ENCODE data around the gene AS3MT. TPM values are rescaled to one million over a fixed set of nuclear protein-coding genes. Genes with fewer than 3 reads are reported as not detected.
"Not testable (repeated sequence)": the region's sequence is repeated elsewhere in the genome, so short reads cannot be mapped to it uniquely, and the experiment has no call there.

AS3MT gene
- total RNA-seq (ENCODE audit: unreplicated experiment) = 8.3 TPM
- long read RNA-seq, partial matches to known transcripts = 2 of 8 reads
- long read RNA-seq, other reads (novel, unspliced or antisense) = 5 of 8 reads

GRCh38 chr10:102869258-102870198 lies at the start of gene AS3MT:
Gene AS3MT (plus strand): TSS chr10:102869470. CDS start chr10:102869593, 123 bp downstream.
- peaks cover 9% of the 10 kb centered on the region for H3K4me1 Mint-ChIP-seq (ENCODE audit: low read depth, unreplicated experiment)
- H3K9me3 Mint-ChIP-seq (ENCODE audit: unreplicated experiment) = peaks cover 10% of the 10 kb centered on the region
- peaks cover 8% of the 10 kb centered on the region for H3K27me3 Mint-ChIP-seq (ENCODE audit: unreplicated experiment)
- peak within 1 kb of the TSS; percentile 95 for H3K4me3 Mint-ChIP-seq (ENCODE audit: unreplicated experiment)
- DNase-seq = peak; percentile 88
- TF ChIP-seq CTCF (IDR thresholded peaks at IDR 0.05; ENCODE audit: partially characterized antibody, unreplicated experiment) = no peak
- no peaks in the 10 kb centered on the region for H3K36me3 Mint-ChIP-seq (ENCODE audit: unreplicated experiment)
- H3K27ac Mint-ChIP-seq (ENCODE audit: unreplicated experiment) = peak within 1 kb of the TSS; percentile 87

- H3K27ac Mint-ChIP-seq (ENCODE audit: unreplicated experiment); H3K9me3 Mint-ChIP-seq (ENCODE audit: unreplicated experiment); H3K27me3 Mint-ChIP-seq (ENCODE audit: unreplicated experiment): not testable (repeated sequence)
Measured at GRCh38 chr10:102820008-102820407, 49.3 kb upstream of the AS3MT start.

GRCh38 chr10:102822222-102822621 lies 47.0 kb upstream of the AS3MT start:
- Mint-ChIP-seq H3K9me3 (ENCODE audit: unreplicated experiment) (no peaks in the 10 kb centered on the region), H3K4me3 (ENCODE audit: unreplicated experiment) (no peak overlapping the region), H3K4me1 (ENCODE audit: low read depth, unreplicated experiment) (no peaks in the 10 kb centered on the region), H3K27ac (ENCODE audit: unreplicated experiment) (no peak overlapping the region), H3K36me3 (ENCODE audit: unreplicated experiment) (no peaks in the 10 kb centered on the region), H3K27me3 (ENCODE audit: unreplicated experiment) (peaks cover 5% of the 10 kb centered on the region)
- no peak for TF ChIP-seq CTCF (IDR thresholded peaks at IDR 0.05; ENCODE audit: partially characterized antibody, unreplicated experiment)
- no peak for DNase-seq

More at GRCh38 chr10:102820008-102820407, 49.3 kb upstream of the AS3MT start:
- not testable (repeated sequence) for DNase-seq; H3K4me3 Mint-ChIP-seq (ENCODE audit: unreplicated experiment); H3K36me3 Mint-ChIP-seq (ENCODE audit: unreplicated experiment); H3K4me1 Mint-ChIP-seq (ENCODE audit: low read depth, unreplicated experiment)

- no peak for TF ChIP-seq CTCF (IDR thresholded peaks at IDR 0.05; ENCODE audit: partially characterized antibody, unreplicated experiment)
- Mint-ChIP-seq H3K4me3 (ENCODE audit: unreplicated experiment) (no peak overlapping the region), H3K36me3 (ENCODE audit: unreplicated experiment) (no peaks in the 10 kb centered on the region), H3K4me1 (ENCODE audit: low read depth, unreplicated experiment) (no peaks in the 10 kb centered on the region), H3K9me3 (ENCODE audit: unreplicated experiment) (no peaks in the 10 kb centered on the region), H3K27ac (ENCODE audit: unreplicated experiment) (no peak overlapping the region), H3K27me3 (ENCODE audit: unreplicated experiment) (peaks cover 5% of the 10 kb centered on the region)
- no peak for DNase-seq
Measured at GRCh38 chr10:102824664-102825063, 44.6 kb upstream of the AS3MT start.

GRCh38 chr10:102826148-102826796 lies 43.0 kb upstream of the AS3MT start:
- H3K9me3 Mint-ChIP-seq (ENCODE audit: unreplicated experiment) = no peaks in the 10 kb centered on the region
- no peak overlapping the region for H3K4me3 Mint-ChIP-seq (ENCODE audit: unreplicated experiment)
- no peak overlapping the region for H3K27ac Mint-ChIP-seq (ENCODE audit: unreplicated experiment)
- no peaks in the 10 kb centered on the region for H3K36me3 Mint-ChIP-seq (ENCODE audit: unreplicated experiment)
- H3K4me1 Mint-ChIP-seq (ENCODE audit: low read depth, unreplicated experiment) = no peaks in the 10 kb centered on the region
- H3K27me3 Mint-ChIP-seq (ENCODE audit: unreplicated experiment) = peaks cover 4% of the 10 kb centered on the region
- DNase-seq = no peak
- no peak for TF ChIP-seq CTCF (IDR thresholded peaks at IDR 0.05; ENCODE audit: partially characterized antibody, unreplicated experiment)

Data from glutamatergic neuron (in vitro differentiated cells).